DND-41 (cell line): ENCODE results near the gene MOCOS.

ENCODE experiments used
- EZH2 ChIP-seq: IDR thresholded peaks from 3 replicates; pipeline ENCODE4 v1.6.1; 2012; ENCODE audit warnings: borderline replicate concordance, low read depth, mild to moderate bottlenecking, moderate library complexity, low read length, inconsistent platforms; ENCODE audit not compliant: severe bottlenecking
- TF ChIP-seq, protein P1 (sequence below): IDR thresholded peaks from 2 replicates; pipeline ENCODE4 v1.5.1; 2012; ENCODE audit warnings: borderline replicate concordance, low read length, moderate library complexity, mild to moderate bottlenecking; ENCODE audit not compliant: poor library complexity, severe bottlenecking; ENCODE audit errors: extremely low read depth

DNA sequence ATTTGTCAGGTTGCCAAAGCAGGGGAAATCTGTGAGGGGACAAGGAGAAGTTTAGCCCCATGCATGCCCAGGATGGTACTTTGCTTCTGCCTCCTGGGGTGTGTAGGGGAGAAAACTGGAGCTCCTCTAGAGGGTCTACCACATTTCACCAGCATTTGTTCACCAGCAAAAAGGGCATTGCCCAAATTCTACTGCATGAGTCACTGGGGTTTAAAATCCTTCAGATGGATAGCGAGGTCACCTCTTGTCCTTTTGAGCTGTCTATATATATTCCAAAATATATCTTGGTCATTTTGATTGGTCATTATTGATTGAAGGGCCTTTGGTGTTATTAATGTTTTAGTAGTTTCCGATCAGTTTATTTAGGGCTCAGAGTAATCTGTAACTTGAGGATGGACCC is 128.9 kb downstream of the MOCOS start:
- TF ChIP-seq, protein P1, sequence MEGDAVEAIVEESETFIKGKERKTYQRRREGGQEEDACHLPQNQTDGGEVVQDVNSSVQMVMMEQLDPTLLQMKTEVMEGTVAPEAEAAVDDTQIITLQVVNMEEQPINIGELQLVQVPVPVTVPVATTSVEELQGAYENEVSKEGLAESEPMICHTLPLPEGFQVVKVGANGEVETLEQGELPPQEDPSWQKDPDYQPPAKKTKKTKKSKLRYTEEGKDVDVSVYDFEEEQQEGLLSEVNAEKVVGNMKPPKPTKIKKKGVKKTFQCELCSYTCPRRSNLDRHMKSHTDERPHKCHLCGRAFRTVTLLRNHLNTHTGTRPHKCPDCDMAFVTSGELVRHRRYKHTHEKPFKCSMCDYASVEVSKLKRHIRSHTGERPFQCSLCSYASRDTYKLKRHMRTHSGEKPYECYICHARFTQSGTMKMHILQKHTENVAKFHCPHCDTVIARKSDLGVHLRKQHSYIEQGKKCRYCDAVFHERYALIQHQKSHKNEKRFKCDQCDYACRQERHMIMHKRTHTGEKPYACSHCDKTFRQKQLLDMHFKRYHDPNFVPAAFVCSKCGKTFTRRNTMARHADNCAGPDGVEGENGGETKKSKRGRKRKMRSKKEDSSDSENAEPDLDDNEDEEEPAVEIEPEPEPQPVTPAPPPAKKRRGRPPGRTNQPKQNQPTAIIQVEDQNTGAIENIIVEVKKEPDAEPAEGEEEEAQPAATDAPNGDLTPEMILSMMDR: no peak
- TF ChIP-seq EZH2: no peak
